ENCODE data around the gene KIAA1328. TPM values are rescaled to one million over a fixed set of nuclear protein-coding genes. Genes with fewer than 3 reads are reported as not detected.

KIAA1328 gene
- total RNA-seq, 4 donors from 2014 or later, result 12.3 to 16.6 (median 13.1) TPM

GRCh38 chr18:37261246-37261840 is 432.4 kb downstream of the KIAA1328 start:
- DNase-seq (ENCODE audit: extremely low spot score), result no peak
- 72% methylated on average over 5 of the region's 11 CpGs for WGBS
- peaks cover 0 to 96% (median 2%) of the 10 kb centered on the region in 4 donors for H3K27me3 ChIP-seq

GRCh38 chr18:37261988-37262387 is 433.1 kb downstream of the KIAA1328 start:
- Histone ChIP-seq H3K27me3 (peaks cover 0 to 96% (median 0%) of the 10 kb centered on the region in 4 donors), H3K27ac (replicated peaks in 1 of 4) (no peak overlapping the region), H3K9me3 (no peaks in the 10 kb centered on the region), H3K36me3 (no peaks in the 10 kb centered on the region), H3K4me1 (no peaks in the 10 kb centered on the region), H3K4me3 (no peak overlapping the region)
- WGBS, result 97% methylated on average over 8 of the region's 8 CpGs
- intact Hi-C loops (cut with DNase I), result no loop called here
- TF ChIP-seq POLR2A (IDR thresholded peaks at IDR 0.05; ENCODE audit: low read depth) (no peak), EP300 (IDR thresholded peaks at IDR 0.05) (no peak), POLR2AphosphoS5 (IDR thresholded peaks at IDR 0.05) (no peak), CTCF (IDR thresholded peaks at IDR 0.05) (no peak)
- no peak for DNase-seq (ENCODE audit: extremely low spot score)

More at GRCh38 chr18:37261246-37261840, 432.4 kb downstream of the KIAA1328 start:
- TF ChIP-seq EP300 (IDR thresholded peaks at IDR 0.05), result no peak
- no peak for TF ChIP-seq POLR2AphosphoS5 (IDR thresholded peaks at IDR 0.05)
- TF ChIP-seq POLR2A (IDR thresholded peaks at IDR 0.05; ENCODE audit: low read depth), result no peak
- TF ChIP-seq CTCF (IDR thresholded peaks at IDR 0.05), result no peak
- Histone ChIP-seq H3K27ac (replicated peaks in 1 of 4) (no peak overlapping the region), H3K4me3 (no peak overlapping the region), H3K4me1 (no peaks in the 10 kb centered on the region), H3K9me3 (no peaks in the 10 kb centered on the region), H3K36me3 (no peaks in the 10 kb centered on the region)
- intact Hi-C loops (cut with DNase I), result no loop called here

- Histone ChIP-seq H3K27me3 (peaks cover 0 to 73% (median 0%) of the 10 kb centered on the region in 4 donors), H3K9me3 (no peaks in the 10 kb centered on the region), H3K36me3 (no peaks in the 10 kb centered on the region), H3K27ac (replicated peaks in 1 of 4) (no peak overlapping the region), H3K4me1 (no peaks in the 10 kb centered on the region), H3K4me3 (no peak overlapping the region)
- intact Hi-C loops (cut with DNase I), result no loop called here
- 91% methylated on average over 14 of the region's 14 CpGs for WGBS
- TF ChIP-seq EP300 (IDR thresholded peaks at IDR 0.05) (no peak), POLR2AphosphoS5 (IDR thresholded peaks at IDR 0.05) (no peak), POLR2A (IDR thresholded peaks at IDR 0.05; ENCODE audit: low read depth) (no peak), CTCF (IDR thresholded peaks at IDR 0.05) (no peak)
- no peak for DNase-seq (ENCODE audit: extremely low spot score)
Measured at GRCh38 chr18:37264956-37265355, 436.0 kb downstream of the KIAA1328 start.

GRCh38 chr18:37265382-37265781 is 436.5 kb downstream of the KIAA1328 start:
- 22% methylated on average over 1 of the region's 2 CpGs for WGBS
- DNase-seq (ENCODE audit: extremely low spot score), result no peak
- Histone ChIP-seq H3K27ac (replicated peaks in 1 of 4) (no peak overlapping the region), H3K27me3 (peaks cover 0 to 71% (median 0%) of the 10 kb centered on the region in 4 donors), H3K9me3 (no peaks in the 10 kb centered on the region), H3K36me3 (no peaks in the 10 kb centered on the region), H3K4me1 (no peaks in the 10 kb centered on the region), H3K4me3 (no peak overlapping the region)
- TF ChIP-seq POLR2A (IDR thresholded peaks at IDR 0.05; ENCODE audit: low read depth), result no peak
- no peak for TF ChIP-seq POLR2AphosphoS5 (IDR thresholded peaks at IDR 0.05)
- no peak for TF ChIP-seq EP300 (IDR thresholded peaks at IDR 0.05)
- no peak for TF ChIP-seq CTCF (IDR thresholded peaks at IDR 0.05)
- intact Hi-C loops (cut with DNase I), result no loop called here

GRCh38 chr18:37266290-37266689 is 437.4 kb downstream of the KIAA1328 start:
- TF ChIP-seq CTCF (IDR thresholded peaks at IDR 0.05), result no peak
- no peak for TF ChIP-seq POLR2AphosphoS5 (IDR thresholded peaks at IDR 0.05)
- no peak for TF ChIP-seq EP300 (IDR thresholded peaks at IDR 0.05)
- no peak for TF ChIP-seq POLR2A (IDR thresholded peaks at IDR 0.05; ENCODE audit: low read depth)
- DNase-seq (ENCODE audit: extremely low spot score), result no peak
- H3K9me3 ChIP-seq, result no peaks in the 10 kb centered on the region
- no peaks in the 10 kb centered on the region for H3K36me3 ChIP-seq
- H3K4me3 ChIP-seq, result no peak overlapping the region
- 14% methylated on average over 13 of the region's 13 CpGs for WGBS
- H3K27me3 ChIP-seq, result peaks cover 0 to 62% (median 0%) of the 10 kb centered on the region in 4 donors
- no peaks in the 10 kb centered on the region for H3K4me1 ChIP-seq
- intact Hi-C loops (cut with DNase I), result no loop called here
- no peak overlapping the region for H3K27ac ChIP-seq (replicated peaks in 1 of 4)
